HG03521 (cell line): ENCODE results near the gene ZNF502.
"Not testable (repeated sequence)": the region's sequence is repeated elsewhere in the genome, so short reads cannot be mapped to it uniquely, and the experiment has no call there.

ENCODE experiments used
- ATAC-seq: cut with Tn5 transposase; IDR thresholded peaks from one replicate; pipeline ENCODE4 v1.9.1; 2021; ENCODE audit warnings: mild to moderate bottlenecking, moderate library complexity; ENCODE audit not compliant: unreplicated experiment

ZNF502 gene

DNA sequence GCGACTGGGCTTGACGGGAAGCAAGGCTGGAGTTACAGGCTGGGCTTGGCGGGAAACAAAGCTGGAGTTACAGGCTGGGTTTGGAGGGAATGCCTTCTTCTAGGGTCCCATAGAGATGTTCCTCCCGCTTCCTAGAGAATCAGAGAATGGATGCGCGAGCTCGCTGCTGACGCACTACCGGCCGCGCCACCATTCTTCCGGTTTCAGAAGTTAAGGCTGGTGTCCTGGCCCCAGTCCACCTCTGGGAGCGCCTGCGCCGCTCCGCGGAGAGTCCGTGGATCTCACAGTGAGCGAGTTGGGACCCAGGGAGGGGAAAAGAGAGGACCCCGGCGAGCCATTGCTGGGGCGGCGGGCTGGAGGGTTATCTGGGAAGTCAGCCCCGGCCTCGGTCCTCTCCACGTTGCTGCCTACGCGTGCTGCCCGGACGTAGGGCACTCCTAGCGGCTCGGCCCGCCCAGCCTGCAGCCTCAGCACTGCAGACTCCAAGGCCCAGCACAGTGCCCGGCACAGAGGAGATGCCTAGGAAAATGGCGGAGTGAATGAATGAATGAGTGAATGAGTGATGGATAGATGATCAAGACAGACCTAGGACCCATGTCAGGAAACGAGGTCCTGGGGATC, at the start of gene ZNF502:
Gene ZNF502 (plus strand): TSS at position 206 of the 621 bp plus-strand sequence. CDS start 7,602 bp downstream, outside the sequence.
- ATAC-seq, result no peak

DNA sequence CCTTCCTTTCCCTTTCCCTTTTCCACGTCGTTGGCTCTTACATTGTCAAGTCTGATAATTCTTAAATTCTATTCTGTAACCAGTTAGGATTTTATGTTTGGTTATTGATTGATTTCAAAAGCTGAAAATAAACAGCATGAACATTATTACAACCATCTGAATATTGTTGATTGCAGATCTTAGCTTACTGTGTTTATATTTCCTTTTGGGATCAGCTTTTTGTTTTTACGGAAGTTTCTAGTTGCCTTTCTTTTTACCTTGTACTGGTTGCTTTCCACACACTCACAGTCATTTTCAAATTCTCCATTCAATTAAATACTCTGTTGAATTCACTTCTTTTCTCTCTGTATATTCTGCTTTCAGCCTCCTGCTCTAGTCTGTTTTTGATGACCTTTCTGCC, 47.3 kb upstream of the ZNF502 start:
- ATAC-seq, result no peak

DNA sequence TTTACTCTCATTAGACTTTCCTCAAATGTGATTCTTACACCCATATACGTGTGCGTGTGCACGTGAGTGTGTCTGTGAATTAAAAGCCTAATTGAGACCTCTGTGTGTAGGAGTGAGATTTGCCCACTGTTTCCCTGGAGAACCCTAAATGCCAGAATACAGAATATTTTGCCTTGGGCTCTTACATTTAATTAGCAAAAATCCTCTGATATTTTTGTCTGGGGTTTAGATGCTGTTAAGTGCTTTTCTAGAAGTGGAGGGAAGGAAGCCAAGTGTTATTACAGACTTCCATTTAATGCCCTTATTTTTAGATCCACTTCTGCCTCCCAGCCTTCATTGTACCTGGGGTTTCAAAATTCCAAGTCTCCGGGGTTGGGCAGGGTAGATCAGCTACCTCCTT, 46.1 kb upstream of the ZNF502 start:
- ATAC-seq, result no peak

DNA sequence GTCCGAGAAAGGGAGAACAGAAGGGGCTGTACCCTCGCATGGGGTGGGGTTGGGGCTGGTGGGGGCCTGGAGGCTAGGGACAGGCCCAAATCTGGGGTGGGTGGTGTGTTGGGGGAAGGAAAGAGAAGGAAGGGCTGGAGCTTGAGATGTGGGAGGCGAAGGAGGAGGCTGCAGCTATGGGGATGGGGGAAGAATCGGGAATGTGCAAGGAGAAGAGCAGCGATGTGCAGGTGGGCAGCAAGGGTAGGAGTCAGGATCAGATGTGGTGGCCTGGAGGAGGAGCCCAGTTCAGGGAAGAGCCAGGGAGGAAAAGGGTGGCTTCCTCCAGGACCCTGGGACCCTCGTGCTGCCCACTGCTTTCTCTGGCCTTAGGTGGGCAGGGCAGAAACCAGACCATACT, 42.7 kb upstream of the ZNF502 start:
- ATAC-seq, result no peak

DNA sequence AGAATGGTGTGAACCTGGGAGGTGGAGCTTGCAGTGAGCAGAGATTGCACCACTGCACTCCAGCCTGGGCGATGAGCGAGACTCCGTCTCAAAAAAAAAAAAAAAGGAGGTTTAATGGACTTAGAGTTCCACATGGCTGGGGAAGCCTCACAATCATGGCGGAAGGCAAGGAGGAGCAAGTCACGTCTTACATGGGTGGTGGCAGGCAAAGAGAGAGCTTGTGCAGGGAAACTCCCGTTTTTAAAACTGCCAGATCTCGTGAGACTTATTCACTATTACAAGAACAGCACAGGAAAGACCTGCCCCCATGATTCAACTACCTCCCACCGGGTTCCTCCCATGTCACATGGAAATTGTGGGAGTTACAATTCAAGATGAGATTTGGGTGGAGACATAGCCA, 39.0 kb upstream of the ZNF502 start:
- not testable (repeated sequence) for ATAC-seq

DNA sequence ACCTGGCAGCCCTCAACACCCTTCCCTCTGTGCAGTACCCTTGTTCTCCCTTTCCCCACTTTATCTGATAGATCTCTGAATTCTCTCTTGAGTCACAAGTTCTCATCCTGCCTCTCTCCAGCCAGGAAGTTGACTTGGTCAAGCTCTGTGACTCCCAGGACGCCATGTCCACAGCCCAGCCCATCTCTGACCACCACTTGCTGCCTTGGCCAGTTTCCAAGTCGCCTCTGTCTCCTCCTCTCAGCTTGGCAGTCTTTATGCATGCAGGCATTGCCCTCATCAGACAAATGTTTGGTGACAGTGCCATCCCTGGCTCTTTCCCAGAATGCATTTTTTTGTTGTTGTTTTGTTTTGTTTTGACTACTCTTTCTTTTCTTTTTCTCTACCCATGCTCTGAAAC, 38.2 kb upstream of the ZNF502 start:
- ATAC-seq, result no peak

DNA sequence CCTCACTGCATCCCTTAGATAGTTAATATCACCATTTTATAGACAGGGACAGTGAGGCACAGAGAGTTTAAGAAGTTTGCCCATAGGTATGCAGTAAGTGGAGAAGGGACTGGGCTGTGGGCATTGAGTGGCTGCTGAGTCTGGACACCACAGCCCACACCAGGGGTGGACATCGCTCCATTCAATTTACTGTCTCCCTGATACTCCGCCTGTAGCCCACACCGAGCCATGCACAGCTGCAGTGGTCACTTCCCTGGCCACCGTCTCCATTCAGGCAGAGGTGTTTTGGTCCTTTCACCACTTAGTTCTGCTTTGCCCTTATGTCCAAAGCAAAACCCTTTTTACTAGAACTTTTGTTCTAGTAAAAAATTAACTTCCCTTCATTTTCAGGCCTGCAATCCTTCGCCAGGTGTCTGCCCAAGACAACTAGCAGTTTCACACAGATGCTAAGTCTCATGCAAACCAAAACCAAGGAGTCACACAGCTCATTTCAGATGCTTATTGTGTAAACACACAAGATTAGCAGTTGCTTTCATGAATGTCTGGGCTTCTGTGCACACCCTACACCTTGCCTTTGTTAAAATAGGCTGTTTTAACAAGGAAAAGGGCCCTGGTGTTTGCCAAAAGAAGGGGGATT, 33.9 kb upstream of the ZNF502 start:
- no peak for ATAC-seq

DNA sequence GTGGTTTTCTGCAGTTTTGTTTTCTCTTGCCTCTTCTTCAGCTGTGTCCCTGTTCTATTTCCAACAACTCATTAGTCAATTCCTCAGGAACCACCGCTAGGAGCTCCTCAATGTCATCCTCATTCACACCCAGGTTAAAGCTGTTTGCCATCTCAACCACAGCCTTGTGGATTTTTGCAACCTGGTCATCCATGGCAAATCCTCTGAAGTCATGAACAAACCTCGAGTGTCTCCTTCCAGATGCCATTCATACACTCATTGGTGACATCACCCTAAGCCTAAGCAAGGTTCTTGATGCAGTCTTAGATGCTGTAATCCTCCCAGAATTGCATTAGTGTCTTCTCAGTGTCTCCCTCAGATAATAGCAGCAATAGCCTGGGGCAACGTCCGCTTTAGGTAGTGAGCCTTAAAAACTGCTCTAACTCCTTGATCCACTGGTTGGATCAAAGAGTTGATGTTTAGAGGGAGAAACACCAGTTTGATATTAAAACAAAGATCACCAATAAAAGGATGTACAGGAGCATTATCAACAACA, 31.5 kb upstream of the ZNF502 start:
- no peak for ATAC-seq

DNA sequence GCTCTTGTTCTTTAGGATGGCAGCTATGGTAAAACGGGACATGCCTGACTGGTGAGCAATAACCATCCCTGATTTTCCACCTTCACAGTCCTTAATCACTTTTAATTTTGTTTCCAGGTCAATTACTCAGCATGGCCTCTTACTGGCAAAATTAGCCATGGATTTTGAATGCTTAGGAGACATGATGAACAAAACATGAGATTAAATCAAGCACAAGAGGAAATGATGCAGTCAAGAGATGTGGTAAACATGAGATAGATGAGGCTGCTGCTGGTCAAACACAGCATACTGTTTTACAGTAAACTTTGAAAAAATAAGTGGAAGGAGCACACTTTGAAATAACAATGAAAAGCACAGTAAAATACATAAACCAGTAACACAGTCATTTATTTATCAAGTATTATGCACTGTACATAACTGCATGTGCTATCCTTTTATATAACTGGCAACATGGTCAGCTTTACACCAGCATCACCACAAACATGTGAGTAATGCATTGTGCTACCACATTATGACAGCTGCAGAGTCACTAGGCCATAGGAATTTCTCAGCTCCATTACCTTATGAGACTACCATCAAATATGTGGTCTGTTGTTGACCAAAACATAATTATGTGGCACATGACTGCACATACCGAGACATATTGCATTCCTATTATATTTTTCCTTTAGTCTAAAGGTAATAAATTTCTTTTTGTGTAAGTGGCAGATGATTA, 30.1 kb upstream of the ZNF502 start:
- ATAC-seq, result no peak

DNA sequence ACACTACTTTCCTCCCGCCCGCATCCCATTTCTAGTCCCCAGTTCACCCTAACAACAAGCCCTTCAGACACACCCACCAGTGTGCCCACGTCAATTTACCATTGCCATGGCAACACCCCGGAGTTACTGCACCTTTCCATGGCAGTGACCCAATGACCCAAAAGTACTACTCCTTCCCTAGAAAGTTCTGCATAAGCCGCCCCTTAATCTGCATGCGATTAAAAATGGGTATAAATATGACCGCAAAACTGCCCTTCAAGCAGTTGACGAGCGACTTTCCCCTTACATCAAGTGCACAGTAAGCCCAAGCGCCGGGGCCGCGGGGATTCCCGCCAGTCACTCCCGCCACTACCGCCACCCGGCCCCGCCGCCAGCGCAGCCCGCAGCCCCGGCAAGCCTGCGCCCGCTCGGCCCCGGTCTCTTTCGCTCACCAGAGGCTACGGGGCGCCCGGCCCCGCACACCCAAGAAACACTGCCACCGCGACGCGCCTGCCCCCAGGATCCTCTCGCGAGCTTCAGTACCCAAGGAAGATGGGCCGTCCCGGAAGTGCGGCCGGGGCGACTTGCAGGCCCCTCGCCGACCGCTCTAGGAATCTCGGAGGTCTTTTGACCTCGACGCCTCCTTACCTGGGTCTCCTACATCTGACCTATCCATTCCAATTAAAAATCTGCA, 27.2 kb upstream of the ZNF502 start:
- ATAC-seq, result peak; percentile 75

DNA sequence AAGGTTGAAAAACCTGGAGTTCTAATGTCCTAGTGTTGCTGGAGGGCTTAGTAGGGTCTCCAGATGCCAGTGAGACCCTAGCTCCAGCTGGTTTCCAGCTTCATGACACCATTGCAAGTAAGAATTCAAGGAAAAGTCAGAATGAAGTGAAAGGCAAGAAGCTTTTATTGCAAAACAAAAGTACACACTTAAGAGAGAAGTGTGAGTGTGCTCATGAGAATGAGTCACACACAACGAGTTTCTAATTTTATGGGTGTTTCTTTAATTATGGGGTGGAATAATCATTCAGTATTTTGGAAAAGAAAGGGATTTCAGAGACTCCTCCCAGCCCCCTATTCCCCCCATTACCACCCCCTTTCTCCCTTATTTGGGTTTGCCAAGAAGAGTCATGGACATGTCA, 24.6 kb upstream of the ZNF502 start:
- ATAC-seq, result no peak

DNA sequence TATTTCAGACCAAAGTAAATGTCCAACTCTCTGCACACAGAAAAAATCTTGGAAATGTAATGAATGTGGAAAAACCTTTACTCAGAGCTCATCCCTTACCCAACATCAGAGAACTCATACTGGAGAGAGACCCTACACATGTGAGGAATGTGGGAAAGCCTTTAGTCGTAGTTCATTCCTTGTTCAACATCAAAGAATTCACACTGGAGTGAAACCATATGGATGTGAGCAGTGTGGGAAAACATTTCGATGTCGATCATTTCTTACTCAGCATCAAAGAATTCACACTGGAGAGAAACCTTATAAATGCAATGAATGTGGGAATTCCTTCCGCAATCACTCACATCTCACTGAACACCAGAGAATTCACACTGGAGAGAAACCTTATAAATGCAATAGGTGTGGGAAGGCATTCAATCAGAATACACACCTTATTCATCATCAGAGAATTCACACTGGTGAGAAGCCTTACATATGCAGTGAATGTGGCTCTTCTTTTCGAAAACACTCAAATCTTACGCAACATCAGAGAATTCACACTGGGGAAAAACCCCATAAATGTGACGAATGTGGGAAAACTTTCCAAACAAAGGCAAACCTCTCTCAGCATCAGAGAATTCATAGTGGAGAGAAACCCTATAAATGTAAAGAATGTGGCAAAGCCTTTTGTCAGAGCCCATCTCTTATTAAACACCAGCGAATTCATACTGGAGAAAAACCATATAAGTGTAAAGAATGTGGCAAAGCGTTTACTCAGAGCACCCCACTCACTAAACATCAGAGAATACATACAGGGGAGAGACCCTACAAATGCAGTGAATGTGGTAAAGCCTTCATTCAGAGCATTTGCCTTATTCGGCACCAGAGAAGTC, 9.0 kb downstream of the ZNF502 start:
- ATAC-seq, result no peak

DNA sequence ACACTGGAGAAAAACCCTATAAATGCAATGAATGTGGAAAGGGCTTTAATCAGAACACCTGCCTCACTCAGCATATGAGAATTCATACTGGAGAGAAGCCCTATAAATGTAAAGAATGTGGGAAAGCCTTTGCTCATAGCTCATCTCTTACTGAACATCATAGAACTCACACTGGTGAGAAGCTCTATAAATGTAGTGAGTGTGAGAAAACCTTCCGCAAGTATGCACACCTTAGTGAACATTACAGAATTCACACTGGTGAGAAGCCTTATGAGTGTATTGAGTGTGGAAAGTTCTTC, 9.6 kb downstream of the ZNF502 start:
- ATAC-seq, result no peak

DNA sequence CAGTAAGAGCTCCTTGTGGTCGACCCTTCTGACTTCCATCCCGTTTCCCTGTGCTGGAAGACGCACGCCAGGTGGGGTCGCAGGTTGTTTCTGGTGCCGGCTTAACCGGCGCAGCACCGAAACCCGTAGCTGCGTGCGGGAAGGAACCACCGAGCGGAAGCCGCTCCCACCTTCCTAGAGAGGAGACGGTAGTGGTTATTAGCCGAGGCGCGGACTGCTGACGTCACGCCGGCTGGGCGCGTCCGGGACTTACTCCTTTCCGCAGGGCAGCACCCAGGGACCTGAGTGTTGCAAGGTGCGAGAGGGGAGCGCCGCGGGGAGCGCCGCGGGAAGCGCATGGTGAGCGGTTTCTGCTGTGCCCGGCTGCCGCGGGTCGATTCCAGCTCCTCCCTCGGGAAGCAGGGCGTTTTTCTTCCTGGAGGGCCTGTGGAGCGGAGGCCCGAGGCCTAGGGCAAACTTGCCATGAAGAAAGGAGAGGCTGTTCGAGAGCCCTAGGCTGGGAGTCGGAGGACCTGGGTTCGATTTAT, 17.0 kb downstream of the ZNF502 start, which contains the start of gene ZNF501:
Gene ZNF501 (plus strand): TSS at position 252 of the 527 bp plus-strand sequence. CDS start 4,787 bp downstream, outside the sequence.
- peak; percentile 79 for ATAC-seq

DNA sequence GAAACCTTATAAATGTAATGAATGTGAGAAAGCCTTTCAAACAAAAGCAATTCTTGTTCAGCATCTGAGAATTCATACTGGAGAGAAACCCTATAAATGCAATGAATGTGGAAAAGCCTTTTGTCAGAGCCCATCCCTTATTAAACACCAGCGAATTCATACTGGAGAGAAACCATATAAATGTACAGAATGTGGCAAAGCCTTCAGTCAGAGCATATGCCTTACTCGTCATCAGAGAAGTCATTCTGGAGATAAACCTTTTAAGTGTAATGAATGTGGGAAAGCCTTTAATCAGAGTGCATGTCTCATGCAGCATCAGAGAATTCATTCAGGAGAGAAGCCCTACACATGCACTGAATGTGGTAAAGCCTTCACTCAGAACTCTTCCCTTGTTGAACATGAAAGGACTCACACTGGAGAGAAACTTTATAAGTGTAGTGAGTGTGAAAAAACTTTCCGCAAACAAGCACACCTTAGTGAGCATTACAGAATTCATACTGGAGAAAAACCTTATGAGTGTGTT, 22.2 kb downstream of the ZNF502 start:
- no peak for ATAC-seq

DNA sequence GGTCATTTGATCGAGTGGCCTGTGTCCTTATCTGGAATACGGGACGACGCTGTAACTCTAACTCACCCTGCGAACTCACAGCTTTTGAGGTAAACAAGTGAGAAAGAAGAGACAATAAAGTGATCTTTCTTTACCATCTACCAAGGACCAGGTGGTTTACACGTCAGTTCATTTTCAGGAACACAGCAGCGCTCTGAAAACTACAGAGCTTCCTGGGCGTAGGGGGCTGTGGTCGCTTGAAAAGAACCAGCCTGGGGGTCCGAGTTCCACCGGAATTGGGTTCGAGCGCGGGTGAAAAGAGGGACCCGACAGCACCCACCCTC, 48.6 kb downstream of the ZNF502 start:
- ATAC-seq, result no peak

DNA sequence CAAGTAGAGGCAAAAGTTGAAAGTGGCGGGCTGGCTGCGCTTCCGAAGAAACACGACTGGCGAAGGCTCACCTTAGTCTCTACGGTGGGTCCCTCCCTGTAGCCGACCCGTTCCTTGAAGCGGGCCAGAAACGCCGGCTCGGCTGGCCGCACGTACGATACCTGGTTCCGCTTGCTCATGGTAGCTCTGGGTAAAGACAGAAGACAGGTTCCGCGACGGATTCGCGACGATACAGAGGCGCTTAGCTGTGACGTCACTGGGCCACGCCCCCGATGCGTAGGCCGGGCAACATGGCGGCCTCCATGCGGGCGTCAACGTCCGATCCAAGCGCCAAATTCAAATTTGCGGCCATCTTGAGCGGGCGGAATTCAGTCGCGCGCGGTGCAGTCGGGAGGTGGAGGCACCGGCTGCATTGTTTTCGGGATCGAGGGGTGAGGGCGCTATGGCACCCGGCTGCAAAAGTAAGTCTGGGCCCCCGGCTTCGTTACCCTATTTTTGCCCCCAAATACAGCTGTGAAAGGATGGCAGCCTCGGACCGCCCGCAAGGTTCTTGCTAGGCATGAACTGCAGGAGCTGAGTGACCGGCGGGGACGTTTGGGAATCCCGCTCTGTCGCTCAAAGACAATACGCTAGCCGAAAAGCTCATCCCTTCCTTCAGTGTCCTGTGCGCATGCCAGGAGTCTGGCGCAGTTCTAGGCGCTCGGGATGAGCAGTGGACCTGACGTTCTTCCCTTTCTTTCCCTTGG, 49.1 kb downstream of the ZNF502 start, which contains the start of the genes KIAA1143 and KIF15:
Gene KIAA1143 (minus strand): TSS at position 196 of the 746 bp plus-strand sequence. CDS start 17 bp downstream, at position 179.
Gene KIF15 (plus strand): TSS at position 371 of the 746 bp plus-strand sequence. CDS start 72 bp downstream, at position 443.
- ATAC-seq, result peak; percentile 91

DNA sequence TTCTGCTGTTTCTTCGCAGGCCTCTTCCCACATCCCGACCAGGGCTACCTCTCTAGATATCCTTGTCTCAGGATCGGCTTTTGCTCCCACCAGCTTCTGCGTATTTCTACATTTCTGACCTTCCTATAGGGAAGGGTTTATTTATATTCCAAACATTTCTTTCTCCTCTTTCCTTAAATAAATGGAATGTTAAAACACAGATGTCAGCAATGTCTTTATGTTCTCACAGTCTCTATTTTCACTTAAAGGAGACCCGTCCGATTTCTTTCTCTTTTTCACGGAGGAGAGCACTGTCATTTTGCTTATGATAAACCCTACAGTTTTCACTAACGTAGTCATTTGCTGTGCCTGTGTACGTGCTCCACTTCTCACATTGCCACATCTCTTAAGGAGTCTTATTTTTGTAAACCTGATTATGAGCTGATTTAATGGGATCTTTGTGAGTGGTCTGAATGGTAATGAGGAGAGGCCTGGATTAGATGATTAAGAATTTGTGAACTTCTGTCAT, 49.8 kb downstream of the ZNF502 start:
- ATAC-seq, result no peak

DNA sequence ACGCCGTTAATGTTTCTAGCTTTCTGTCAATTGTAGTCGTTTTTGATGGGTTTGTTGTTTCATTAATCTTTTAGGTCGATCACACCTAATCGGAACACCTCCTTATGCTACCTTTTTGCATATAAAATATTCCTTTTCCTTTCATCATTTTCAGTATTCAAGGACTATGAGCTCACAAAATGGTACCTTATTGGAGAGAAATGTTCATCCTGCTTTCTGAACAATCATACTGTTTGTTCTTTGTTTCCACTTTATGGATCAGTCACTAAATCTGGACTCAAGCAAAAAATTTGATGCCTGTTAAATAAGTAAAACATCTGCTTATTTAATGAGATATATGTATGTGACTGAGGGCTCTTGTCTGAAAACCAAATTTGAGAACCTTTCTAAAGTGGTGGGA, 50.2 kb downstream of the ZNF502 start:
- ATAC-seq, result no peak
